T-cell (primary cell): ENCODE results near the gene TUSC2. TPM values are rescaled to one million over a fixed set of nuclear protein-coding genes. Genes with fewer than 3 reads are reported as not detected.

Experiments used
- ATAC-seq, 4 experiments: fragments of 200-7000 bp in 3 of 4; fragments of 150-1000 bp in 1 of 4; cut with Tn5 transposase; replicated peaks in 1 of 4; 1 replicate in 3 of 4; 2 replicates in 1 of 4; pipeline ENCODE4 v1.10.0; 2021; ENCODE audit warnings: moderate library complexity in 3 of 4, mild to moderate bottlenecking in 2 of 4, moderate number of reproducible peaks in 1 of 4
- CTCF ChIA-PET, 2 donors: fragments of 300-600 bp; sonication (Branson Sonifier 250); formaldehyde crosslinking; loops; one replicate each; lab custom pipeline; 2022; ENCODE audit warnings: antibody characterized with exemption in 2 of 2; lab: Charles Lee
- POLR2A ChIA-PET, 2 donors: fragments of 300-600 bp; sonication (Branson Sonifier 250); formaldehyde crosslinking; loops; one replicate each; lab custom pipeline; 2022; ENCODE audit warnings: antibody characterized with exemption in 2 of 2; lab: Charles Lee
- DNase-seq, 35 experiments: peaks; one replicate each; pipeline versions ENCODE4 v3.0.0 to v3.0.0-alpha.2; 2013 to 2023
- H3K27ac ChIP-seq: one replicate; pipeline ENCODE4 v1.5.1; 2013; ENCODE audit warnings: low read length
- H3K27me3 ChIP-seq, 2 experiments: replicated peaks in 1 of 2; 1 replicate in 1 of 2; 2 replicates in 1 of 2; pipeline versions ENCODE4 v1.6.1 to v1.7.0; 2013; ENCODE audit warnings: low read length in 1 of 2, mixed read lengths in 1 of 2; ENCODE audit not compliant: control insufficient read depth in 2 of 2, insufficient read depth in 2 of 2; ENCODE audit errors: extremely low read depth in 1 of 2
- H3K36me3 ChIP-seq, 2 donors: 1 replicate in 1 of 2; 2 replicates in 1 of 2; pipeline versions ENCODE4 v1.6.1 to v1.7.0; 2013; ENCODE audit warnings: low read length in 1 of 2; ENCODE audit not compliant: control insufficient read depth in 2 of 2, insufficient read depth in 1 of 2; ENCODE audit errors: extremely low read depth in 1 of 2
- H3K4me1 ChIP-seq, 2 experiments: 1 replicate in 1 of 2; 2 replicates in 1 of 2; pipeline versions ENCODE4 v1.6.1 to v1.7.0; 2013; ENCODE audit warnings: low read length in 2 of 2, mixed read lengths in 1 of 2; ENCODE audit not compliant: insufficient read depth in 2 of 2, control insufficient read depth in 1 of 2; ENCODE audit errors: extremely low read depth in 1 of 2
- H3K4me3 ChIP-seq, 2 donors: 1 replicate in 1 of 2; 2 replicates in 1 of 2; pipeline versions ENCODE4 v1.5.1 to v1.7.0; 2013; ENCODE audit warnings: mild to moderate bottlenecking in 2 of 2, low read length in 1 of 2, moderate library complexity in 1 of 2; ENCODE audit not compliant: control insufficient read depth in 1 of 2; ENCODE audit errors: extremely low read depth in 1 of 2
- H3K9me3 ChIP-seq: 2 replicates; pipeline ENCODE4 v1.7.0; 2013
- H3K27ac Mint-ChIP-seq, 2 donors: one replicate each; pipeline ENCODE4 v1.8.0; 2020 to 2021; ENCODE audit warnings: mild to moderate bottlenecking in 2 of 2, mixed read lengths in 2 of 2
- H3K27me3 Mint-ChIP-seq, 2 donors: one replicate each; pipeline ENCODE4 v1.8.0; 2021 to 2022; ENCODE audit warnings: mixed read lengths in 2 of 2
- H3K36me3 Mint-ChIP-seq: one replicate; pipeline ENCODE4 v1.8.0; 2021; ENCODE audit warnings: mixed read lengths
- H3K4me1 Mint-ChIP-seq, 3 donors: one replicate each; pipeline ENCODE4 v1.8.0; 2020 to 2022; ENCODE audit warnings: mixed read lengths in 3 of 3, mild to moderate bottlenecking in 1 of 3
- H3K4me3 Mint-ChIP-seq, 3 donors: one replicate each; pipeline ENCODE4 v1.8.0; 2020 to 2022; ENCODE audit warnings: mild to moderate bottlenecking in 3 of 3, mixed read lengths in 3 of 3, moderate library complexity in 3 of 3
- H3K9me3 Mint-ChIP-seq, 3 donors: one replicate each; pipeline ENCODE4 v1.8.0; 2020 to 2022; ENCODE audit warnings: mixed read lengths in 3 of 3
- WGBS: methylation state at CpG from one replicate; pipeline ENCODE4 v1.1.5; 2013; ENCODE audit warnings: missing lambda C conversion rate; ENCODE audit not compliant: insufficient coverage; 5-methylcytosine and 5-hydroxymethylcytosine counted together
- total RNA-seq, 35 experiments: library from RNA in 6 of 35; stranded (reverse) in 6 of 35; fragments of 120-200 nt in 1 of 35; gene quantifications; one replicate each; pipeline versions ENCODE4 v1.2.1 to v1.2.4 and lab custom pipeline; 2013 to 2026

Gene TUSC2
- total RNA-seq, 5 donors from 2014 or later (not counting 1 experiment from before 2014, with no cell fraction given): 14.9 to 33.1 (median 26.8) TPM

GRCh38 chr3:50276762-50277101 is 51.3 kb downstream of the TUSC2 start:
- CTCF ChIA-PET: interaction anchor here in 1 of 2 donors (0.9 kb wide), 1 partner anchor 30 kb away, joined by 3 read pairs; no protein-coding TSS in a partner anchor
- ATAC-seq (no peak), DNase-seq (no peak)
- no peaks in the 10 kb centered on the region for H3K36me3 ChIP-seq
- Mint-ChIP-seq H3K4me3 (no peak overlapping the region), H3K27me3 (peaks cover 22 to 45% of the 10 kb centered on the region in 2 donors), H3K9me3 (no peaks in the 10 kb centered on the region), H3K36me3 (no peaks in the 10 kb centered on the region), H3K27ac (no peak overlapping the region), H3K4me1 (peaks cover 23 to 28% (median 24%) of the 10 kb centered on the region in 3 donors)
- POLR2A ChIA-PET: no interaction called here
- peaks cover 3 to 42% of the 10 kb centered on the region in 2 experiments for H3K4me1 ChIP-seq
- WGBS: 84% methylated on average over 17 of the region's 17 CpGs
- no peak overlapping the region for H3K27ac ChIP-seq
- no peak overlapping the region for H3K4me3 ChIP-seq
- H3K27me3 ChIP-seq: peaks cover 16 to 64% of the 10 kb centered on the region in 2 experiments
- no peaks in the 10 kb centered on the region for H3K9me3 ChIP-seq

GRCh38 chr3:50275996-50276761 is 51.8 kb downstream of the TUSC2 start:
- CTCF ChIA-PET: interaction anchor here (0.6 to 0.9 kb wide), 3 partner anchors 26 to 1285 kb away, joined by 3 to 9 read pairs (median 3); no protein-coding TSS in a partner anchor
- Mint-ChIP-seq H3K27me3 (peaks cover 22 to 45% of the 10 kb centered on the region in 2 donors), H3K36me3 (no peaks in the 10 kb centered on the region), H3K4me3 (peak overlapping the region in 2 of 3 donors; percentile 39 to 70), H3K4me1 (peaks cover 23 to 28% (median 24%) of the 10 kb centered on the region in 3 donors), H3K27ac (peak overlapping the region in 1 of 2 donors; percentile 19), H3K9me3 (no peaks in the 10 kb centered on the region)
- WGBS: 18% methylated on average over 79 of the region's 79 CpGs
- peaks cover 16 to 64% of the 10 kb centered on the region in 2 experiments for H3K27me3 ChIP-seq
- H3K36me3 ChIP-seq: no peaks in the 10 kb centered on the region
- H3K4me3 ChIP-seq: peak overlapping the region in 1 of 2 donors; percentile 15
- peak in 8 of 35 experiments; percentile 18 to 59 (median 28) for DNase-seq
- H3K4me1 ChIP-seq: peaks cover 3 to 42% of the 10 kb centered on the region in 2 experiments
- H3K27ac ChIP-seq: no peak overlapping the region
- H3K9me3 ChIP-seq: no peaks in the 10 kb centered on the region
- POLR2A ChIA-PET: interaction anchor here in 1 of 2 donors (0.6 kb wide), 1 partner anchor 11 kb away, joined by 7 read pairs; no protein-coding TSS in a partner anchor
- ATAC-seq: peak in 3 of 4 experiments; percentile 22 to 47 (median 30)

- peaks cover 3 to 42% of the 10 kb centered on the region in 2 experiments for H3K4me1 ChIP-seq
- H3K4me3 ChIP-seq: no peak overlapping the region
- H3K36me3 Mint-ChIP-seq: no peaks in the 10 kb centered on the region
- ATAC-seq (no peak), DNase-seq (no peak)
- 5% methylated on average over 65 of the region's 65 CpGs for WGBS
- no peaks in the 10 kb centered on the region for H3K36me3 ChIP-seq
- no peaks in the 10 kb centered on the region for H3K9me3 ChIP-seq
- no peaks in the 10 kb centered on the region for H3K9me3 Mint-ChIP-seq
- peak overlapping the region in 2 of 3 donors; percentile 13 to 70 for H3K4me3 Mint-ChIP-seq
- peaks cover 22 to 45% of the 10 kb centered on the region in 2 donors for H3K27me3 Mint-ChIP-seq
- H3K27ac ChIP-seq: no peak overlapping the region
- H3K4me1 Mint-ChIP-seq: peaks cover 23 to 28% (median 24%) of the 10 kb centered on the region in 3 donors
- peak overlapping the region in 1 of 2 donors; percentile 19 for H3K27ac Mint-ChIP-seq
- CTCF ChIA-PET: interaction anchor here (0.6 to 1.0 kb wide), 7 partner anchors 8 to 1284 kb away, joined by 3 to 9 read pairs (median 4); no protein-coding TSS in a partner anchor
- POLR2A ChIA-PET: interaction anchor here in 1 of 2 donors (0.6 kb wide), 1 partner anchor 11 kb away, joined by 7 read pairs; no protein-coding TSS in a partner anchor
- peaks cover 16 to 68% of the 10 kb centered on the region in 2 experiments for H3K27me3 ChIP-seq
Measured at GRCh38 chr3:50275141-50275995, 52.7 kb downstream of the TUSC2 start.

Other genes with a start within 250 kb of the TUSC2 start
- 100 to 1,000 TPM; 293 to 354 (median 316) TPM for gene RBM5, start 239.3 kb downstream of the TUSC2 start, total RNA-seq
- under 1 TPM in 4 of 5 donors, not detected in 1; 0.32 to 0.46 (median 0.36) TPM for gene SEMA3F, start 172.9 kb downstream of the TUSC2 start, total RNA-seq
- gene GNAT1, start 136.6 kb downstream of the TUSC2 start, total RNA-seq: under 1 TPM in 1 of 5 donors, not detected in 4; 0.28 TPM
- under 1 TPM in 4 of 5 donors, not detected in 1; 0.29 to 0.98 (median 0.44) TPM for gene SLC38A3, start 123.0 kb downstream of the TUSC2 start, total RNA-seq
- gene GNAI2, start 92.0 kb downstream of the TUSC2 start, total RNA-seq: 100 to 1,000 TPM; 257 to 313 (median 287) TPM
- 1 to 10 TPM in 3 of 5 donors, under 1 TPM in 2; 0.33 to 2.5 (median 1.5) TPM for gene SEMA3B, start 59.1 kb downstream of the TUSC2 start, total RNA-seq
- not detected for gene LSMEM2, start 49.1 kb downstream of the TUSC2 start, total RNA-seq
- gene IFRD2, start 35.8 kb downstream of the TUSC2 start, total RNA-seq: 10 to 100 TPM; 50.0 to 91.2 (median 75.9) TPM
- gene HYAL3, start 28.8 kb downstream of the TUSC2 start, total RNA-seq: 1 to 10 TPM; 2.6 to 6.2 (median 3.9) TPM
- 10 to 100 TPM; 33.8 to 45.7 (median 43.9) TPM for gene NAA80, start 28.8 kb downstream of the TUSC2 start, total RNA-seq
- gene HYAL1, start 24.6 kb downstream of the TUSC2 start, total RNA-seq: under 1 TPM in 3 of 5 donors, not detected in 2; 0.61 to 0.79 (median 0.69) TPM
- 1 to 10 TPM in 4 of 5 donors, under 1 TPM in 1; 0.50 to 6.8 (median 3.0) TPM for gene HYAL2, start 5.5 kb downstream of the TUSC2 start, total RNA-seq
- 100 to 1,000 TPM in 1 of 5 donors, 10 to 100 TPM in 4; 73.2 to 153 (median 79.6) TPM for gene RASSF1, start 12.6 kb upstream of the TUSC2 start, total RNA-seq
- gene ZMYND10, start 17.5 kb upstream of the TUSC2 start, total RNA-seq: 1 to 10 TPM; 1.2 to 6.1 (median 2.9) TPM
- 10 to 100 TPM; 26.6 to 52.2 (median 48.1) TPM for gene NPRL2, start 22.6 kb upstream of the TUSC2 start, total RNA-seq
- gene CYB561D2, start 22.6 kb upstream of the TUSC2 start, total RNA-seq: 10 to 100 TPM; 25.7 to 45.3 (median 32.7) TPM
- gene TMEM115, start 31.3 kb upstream of the TUSC2 start, total RNA-seq: 10 to 100 TPM; 13.9 to 35.2 (median 33.1) TPM
- gene CACNA2D2, start 175.4 kb upstream of the TUSC2 start, total RNA-seq: 1 to 10 TPM; 2.6 to 8.9 (median 4.1) TPM
- 10 to 100 TPM; 15.3 to 24.7 (median 19.5) TPM for gene C3orf18, start 239.5 kb upstream of the TUSC2 start, total RNA-seq
- 10 to 100 TPM; 35.5 to 66.6 (median 42.0) TPM for gene HEMK1, start 241.3 kb upstream of the TUSC2 start, total RNA-seq